HEK293T (cell line): ENCODE data around the gene NOCT.
A peak's percentile ranks its signal among the peaks of the same experiment; 100 is the strongest.

ENCODE experiments used
- CTCF ChIA-PET: fragments of 350-600 bp; formaldehyde crosslinking; extraction: SDS; loops from one replicate; lab custom pipeline; 2021; ENCODE audit warnings: antibody characterized with exemption, inconsistent platforms; lab: Yijun Ruan, JAX
- POLR2A ChIA-PET: fragments of 350-600 bp; formaldehyde crosslinking; extraction: SDS; loops from one replicate; lab custom pipeline; 2020; ENCODE audit warnings: antibody characterized with exemption, inconsistent platforms; lab: Yijun Ruan, JAX
- DNase-seq: peaks from one replicate; pipeline ENCODE4 v3.0.0; 2012; ENCODE audit warnings: mixed read lengths; ENCODE audit errors: extremely low spot score
- ARNT ChIP-seq: fragments of 450-650 bp; IDR thresholded peaks from 2 replicates; pipeline ENCODE4 v1.6.1; 2017; ENCODE audit warnings: mild to moderate bottlenecking
- BHLHE40 ChIP-seq: fragments of 450-650 bp; IDR thresholded peaks from 2 replicates; pipeline ENCODE4 v1.6.1; 2016; ENCODE audit warnings: mild to moderate bottlenecking, moderate library complexity, borderline replicate concordance
- CTBP1 ChIP-seq: fragments of 450-650 bp; IDR thresholded peaks from 2 replicates; pipeline ENCODE4 v1.6.1; 2016; ENCODE audit warnings: borderline replicate concordance
- ELF4 ChIP-seq: fragments of 450-650 bp; IDR thresholded peaks from 2 replicates; pipeline ENCODE4 v1.6.1; 2017; ENCODE audit warnings: antibody characterized with exemption
- FOXA1 ChIP-seq: fragments of 450-650 bp; IDR thresholded peaks from 2 replicates; pipeline ENCODE4 v1.6.1; 2016; ENCODE audit warnings: mild to moderate bottlenecking
- FOXK2 ChIP-seq: fragments of 450-650 bp; IDR thresholded peaks from 2 replicates; pipeline ENCODE4 v1.6.1; 2016; ENCODE audit warnings: mild to moderate bottlenecking
- FOXM1 ChIP-seq: fragments of 450-650 bp; IDR thresholded peaks from 2 replicates; pipeline ENCODE4 v1.6.1; 2017; ENCODE audit warnings: mild to moderate bottlenecking, borderline replicate concordance
- HDGF ChIP-seq: fragments of 450-650 bp; IDR thresholded peaks from 2 replicates; pipeline ENCODE4 v1.6.1; 2017; ENCODE audit warnings: antibody characterized with exemption, borderline replicate concordance
- L3MBTL2 ChIP-seq: fragments of 450-650 bp; conservative IDR thresholded peaks from 2 replicates; pipeline ENCODE4 v1.6.1; 2016; ENCODE audit warnings: mild to moderate bottlenecking
- LEF1 ChIP-seq: fragments of 450-650 bp; IDR thresholded peaks from 2 replicates; pipeline ENCODE4 v1.6.1; 2017; ENCODE audit warnings: mild to moderate bottlenecking, borderline replicate concordance
- NFRKB ChIP-seq: fragments of 450-650 bp; IDR thresholded peaks from 2 replicates; pipeline ENCODE4 v1.6.1; 2016; ENCODE audit warnings: mild to moderate bottlenecking, moderate library complexity
- PKNOX1 ChIP-seq: fragments of 450-650 bp; IDR thresholded peaks from 2 replicates; pipeline ENCODE4 v1.6.1; 2016
- SP1 ChIP-seq: fragments of 450-650 bp; IDR thresholded peaks from 2 replicates; pipeline ENCODE4 v1.6.1; 2017
- SUZ12 ChIP-seq: fragments of 450-650 bp; IDR thresholded peaks from 2 replicates; pipeline ENCODE4 v1.6.1; 2016; ENCODE audit warnings: mild to moderate bottlenecking
- TARDBP ChIP-seq: fragments of 450-650 bp; IDR thresholded peaks from 2 replicates; pipeline ENCODE4 v1.6.1; 2016
- ZNF384 ChIP-seq: fragments of 450-650 bp; IDR thresholded peaks from 2 replicates; pipeline ENCODE4 v1.6.1; 2016

Gene NOCT

GRCh38 chr4:139077567-139078355 is 62.2 kb downstream of the NOCT start:
- CTCF ChIA-PET = interaction anchor here (0.6 to 2.3 kb wide), 5 partner anchors 47 to 596 kb away, joined by 3 to 14 read pairs (median 3); no protein-coding TSS in a partner anchor

DNA sequence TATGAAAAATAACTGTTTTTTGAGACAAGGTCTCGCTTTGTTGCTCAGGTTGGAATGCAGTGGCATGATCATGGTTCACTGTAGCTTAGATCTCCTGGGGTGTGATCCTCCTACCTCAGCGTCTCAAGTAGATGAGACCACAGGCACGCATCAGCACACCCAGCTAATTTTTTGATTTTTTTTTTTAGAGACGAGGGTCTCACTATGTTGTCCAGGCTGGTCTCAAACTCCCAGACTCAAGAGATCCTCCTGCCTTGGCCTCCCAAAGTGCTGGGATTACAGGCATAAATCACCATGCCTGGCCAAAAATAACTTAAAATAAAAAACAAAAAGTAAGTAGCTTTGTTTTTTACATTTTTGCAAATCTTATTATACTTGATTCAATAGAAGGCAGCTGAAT is 63.3 kb downstream of the NOCT start:
- ChIA-PET CTCF (interaction anchor here (0.9 to 2.3 kb wide), 3 partner anchors 18 to 93 kb away, joined by 3 to 14 read pairs (median 4); no protein-coding TSS in a partner anchor), POLR2A (interaction anchor here (0.6 to 2.5 kb wide), 2 partner anchors 71 to 222 kb away, joined by 4 to 8 read pairs; partner anchors contain the start of gene NAA15)
- no peak for DNase-seq

More at GRCh38 chr4:139077567-139078355, 62.2 kb downstream of the NOCT start:
- POLR2A ChIA-PET = interaction anchor here (2.5 kb wide), 1 partner anchor 223 kb away, joined by 8 read pairs; the partner anchor contains the start of gene NAA15
- DNase-seq = no peak
- TF ChIP-seq NFRKB (no peak), ZNF384 (no peak), TARDBP (no peak), SP1 (no peak), ELF4 (no peak), CTBP1 (no peak), L3MBTL2 (no peak), BHLHE40 (no peak), FOXM1 (no peak), SUZ12 (no peak), ARNT (no peak), HDGF (no peak), FOXK2 (no peak)

DNA sequence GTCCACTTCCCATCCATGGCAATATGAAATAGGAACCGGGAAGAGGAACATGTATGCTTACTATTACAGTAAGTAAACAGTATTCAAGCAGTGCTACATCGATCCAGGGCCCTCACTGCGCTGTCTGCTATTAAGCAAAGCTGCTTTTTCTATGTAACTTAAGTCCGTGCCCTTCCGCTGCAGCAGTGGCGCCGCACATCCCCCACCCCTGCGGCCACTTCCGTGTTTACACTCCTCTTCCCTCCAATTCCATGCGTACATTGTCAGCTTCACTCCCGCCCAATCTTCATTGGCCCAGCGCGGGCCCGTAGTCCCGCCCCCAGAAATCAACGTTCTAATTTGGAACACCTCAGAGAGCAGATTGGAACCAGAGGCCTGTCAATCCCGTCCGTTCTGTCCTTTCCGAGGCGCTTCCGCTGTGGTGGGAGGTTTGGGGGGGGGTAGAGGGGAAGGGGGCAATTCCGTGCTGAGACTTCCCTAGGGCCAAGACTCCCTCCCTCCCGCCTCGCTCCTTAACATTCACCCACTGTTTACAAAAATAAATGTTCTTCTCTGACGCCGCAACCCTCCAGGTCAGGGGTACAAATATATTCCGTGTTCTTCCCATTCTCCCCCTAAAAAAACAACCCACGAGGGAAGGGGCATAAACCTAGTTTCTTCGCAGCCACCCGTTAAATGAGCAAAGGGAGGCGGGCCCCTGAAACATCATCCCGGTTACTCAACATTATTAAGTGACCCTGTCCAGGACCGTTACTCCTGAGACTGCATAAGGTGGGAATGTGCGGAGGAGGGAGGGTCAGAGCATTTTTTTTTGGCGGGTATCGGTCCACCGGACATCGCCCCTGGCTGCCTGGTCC is 67.4 kb downstream of the NOCT start:
- ChIA-PET CTCF (interaction anchor here (2.9 kb wide), 1 partner anchor 52 kb away, joined by 12 read pairs; no protein-coding TSS in a partner anchor), POLR2A (interaction anchor here (0.5 to 1.1 kb wide), 13 partner anchors 26 to 370 kb away, joined by 3 to 9 read pairs (median 3); partner anchors contain the start of genes ELF2, NAA15 and RAB33B)
- peak; percentile 88 for DNase-seq
- no peak; the same call in 1 of the 2 replicates for TF ChIP-seq LEF1
- TF ChIP-seq FOXK2 = peak; percentile 98
- TF ChIP-seq FOXM1 = no peak
- TF ChIP-seq SUZ12 = no peak
- peak; percentile 87 for TF ChIP-seq L3MBTL2
- no peak for TF ChIP-seq BHLHE40
- TF ChIP-seq ARNT = 0 out of 2 replicates have a peak, but pooled peaks have one; percentile 1
- TF ChIP-seq ELF4 = peak; percentile 99
- 0 out of 2 replicates have a peak, but pooled peaks have one; percentile 20 for TF ChIP-seq FOXA1
- peak; percentile 99 for TF ChIP-seq PKNOX1
- TF ChIP-seq HDGF = no peak
- TF ChIP-seq CTBP1 = peak; percentile 23; the same call in 1 of the 2 replicates
- no peak for TF ChIP-seq ZNF384

More for the DNA sequence above, 63.3 kb downstream of the NOCT start:
- TF ChIP-seq NFRKB (no peak), ZNF384 (no peak), SUZ12 (no peak), ELF4 (no peak), FOXM1 (no peak), SP1 (no peak), CTBP1 (no peak), HDGF (no peak), PKNOX1 (no peak), ARNT (no peak)

GRCh38 chr4:139083607-139083955 is 68.0 kb downstream of the NOCT start:
- CTCF ChIA-PET = interaction anchor here (1.3 kb wide), 1 partner anchor 88 kb away, joined by 3 read pairs; no protein-coding TSS in a partner anchor
- DNase-seq = peak; percentile 35
- TF ChIP-seq HDGF (no peak), CTBP1 (no peak), ELF4 (peak; percentile 63), FOXA1 (no peak), NFRKB (no peak)
- POLR2A ChIA-PET = interaction anchor here (0.9 to 1.1 kb wide), 5 partner anchors 34 to 474 kb away, joined by 3 to 4 read pairs (median 3); partner anchors contain the start of genes ELF2 and NAA15

DNA sequence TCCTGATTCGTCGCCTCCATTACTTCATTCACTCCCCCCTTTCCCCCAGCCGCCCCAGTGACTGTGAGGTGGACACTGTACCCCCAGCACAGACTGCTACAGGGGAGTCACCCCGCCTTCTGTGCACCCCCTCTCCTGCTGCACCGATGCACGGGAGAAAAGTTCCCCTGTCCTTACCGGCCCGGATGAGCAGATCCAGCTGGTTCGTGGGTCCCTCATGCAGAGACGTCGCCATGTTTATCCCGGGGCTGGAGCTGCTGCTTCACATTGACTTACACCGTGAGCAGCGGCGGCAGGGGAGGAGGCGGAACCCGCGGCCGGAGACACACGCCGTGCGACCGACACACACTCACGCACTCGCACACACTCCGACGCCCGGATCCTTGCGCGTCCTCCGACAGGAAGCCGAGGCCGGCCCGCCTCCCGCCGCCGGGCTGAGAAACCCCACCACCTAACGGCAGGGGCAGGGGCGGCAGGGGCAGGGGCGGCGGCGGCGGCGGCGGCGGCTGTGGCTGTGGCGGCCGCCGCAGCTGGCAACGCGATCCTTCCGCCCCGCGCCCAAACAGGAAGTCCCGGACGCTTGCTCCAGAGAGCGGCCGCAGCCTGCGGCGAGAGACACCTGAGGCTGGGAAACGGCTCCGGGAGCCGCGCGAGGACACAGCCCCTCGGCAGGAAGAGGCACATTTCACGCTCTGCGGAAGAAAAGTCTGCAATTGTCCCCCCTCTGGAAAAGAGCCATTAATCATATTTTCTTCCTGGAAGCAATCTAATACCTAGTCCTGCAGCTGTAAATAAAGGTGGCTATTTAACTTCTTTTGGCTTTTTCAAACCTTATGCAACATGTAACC is 68.6 kb downstream of the NOCT start:
- TF ChIP-seq ARNT (no peak), ZNF384 (no peak), FOXK2 (peak; percentile 77; the same call in 1 of the 2 replicates), LEF1 (no peak), SP1 (no peak), CTBP1 (no peak), HDGF (no peak), L3MBTL2 (0 out of 2 replicates have a peak, but pooled peaks have one; percentile 10), BHLHE40 (no peak), FOXM1 (0 out of 2 replicates have a peak, but pooled peaks have one; percentile 16)
- DNase-seq = peak; percentile 72
- POLR2A ChIA-PET = interaction anchor here (0.6 to 1.1 kb wide), 11 partner anchors 25 to 830 kb away, joined by 3 to 4 read pairs (median 3); partner anchors contain the start of genes ELF2, MGARP and NAA15
- CTCF ChIA-PET = interaction anchor here (0.6 to 1.3 kb wide), 2 partner anchors 88 to 1305 kb away, joined by 3 read pairs; no protein-coding TSS in a partner anchor
